ENCODE measurements around the gene COL9A1.

DNA sequence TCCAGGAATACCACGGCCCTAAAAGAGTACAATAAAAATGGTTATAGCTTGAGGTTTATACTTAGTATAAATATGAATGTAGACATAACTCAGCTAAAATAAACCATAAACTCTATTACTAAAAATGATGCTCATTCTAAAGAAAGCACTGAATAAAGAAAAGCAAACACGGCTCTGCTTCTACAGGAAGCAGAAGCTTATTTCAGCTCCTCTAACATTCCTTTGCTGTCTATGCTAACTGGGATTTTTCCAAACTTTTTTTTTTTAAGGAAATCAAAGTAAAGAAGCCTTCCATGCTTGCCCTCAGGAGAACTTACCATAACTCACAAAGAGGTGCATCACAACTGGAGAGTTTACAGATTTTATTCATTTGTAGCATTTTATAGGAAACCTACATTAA is 30.8 kb downstream of the COL9A1 start:
- TF ChIP-seq POLR2A (IDR thresholded peaks at IDR 0.05) = no peak
- TF ChIP-seq, protein P1, sequence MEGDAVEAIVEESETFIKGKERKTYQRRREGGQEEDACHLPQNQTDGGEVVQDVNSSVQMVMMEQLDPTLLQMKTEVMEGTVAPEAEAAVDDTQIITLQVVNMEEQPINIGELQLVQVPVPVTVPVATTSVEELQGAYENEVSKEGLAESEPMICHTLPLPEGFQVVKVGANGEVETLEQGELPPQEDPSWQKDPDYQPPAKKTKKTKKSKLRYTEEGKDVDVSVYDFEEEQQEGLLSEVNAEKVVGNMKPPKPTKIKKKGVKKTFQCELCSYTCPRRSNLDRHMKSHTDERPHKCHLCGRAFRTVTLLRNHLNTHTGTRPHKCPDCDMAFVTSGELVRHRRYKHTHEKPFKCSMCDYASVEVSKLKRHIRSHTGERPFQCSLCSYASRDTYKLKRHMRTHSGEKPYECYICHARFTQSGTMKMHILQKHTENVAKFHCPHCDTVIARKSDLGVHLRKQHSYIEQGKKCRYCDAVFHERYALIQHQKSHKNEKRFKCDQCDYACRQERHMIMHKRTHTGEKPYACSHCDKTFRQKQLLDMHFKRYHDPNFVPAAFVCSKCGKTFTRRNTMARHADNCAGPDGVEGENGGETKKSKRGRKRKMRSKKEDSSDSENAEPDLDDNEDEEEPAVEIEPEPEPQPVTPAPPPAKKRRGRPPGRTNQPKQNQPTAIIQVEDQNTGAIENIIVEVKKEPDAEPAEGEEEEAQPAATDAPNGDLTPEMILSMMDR (IDR thresholded peaks at IDR 0.05) = no peak

All from prostate gland (tissue), 2 donors.